Stimulated activated naive B cell treated with anti-CD40 and anti-IgM and Interleukin-4, amounts not matched to agents 10 μg/mL and 1 μg/mL and 100 μg/mL, for 72 hours (primary cell): ENCODE data around the gene PPARG.
"Not testable (repeated sequence)": the region's sequence is repeated elsewhere in the genome, so short reads cannot be mapped to it uniquely, and the experiment has no call there.

Experiments
- ATAC-seq, 2 donors: fragments of 150-1000 bp; cut with Tn5 transposase; replicated peaks; 2 replicates each; pipeline ENCODE4 v1.10.0; 2021; ENCODE audit warnings: moderate library complexity in 1 of 2
- DNase-seq: peaks from one replicate; pipeline ENCODE4 v3.0.0; 2021
- H3K27ac Mint-ChIP-seq: one replicate; pipeline ENCODE4 v1.8.0; 2022; ENCODE audit warnings: mild to moderate bottlenecking, mixed read lengths
- H3K27me3 Mint-ChIP-seq, 2 donors: one replicate each; pipeline ENCODE4 v1.8.0; 2022; ENCODE audit warnings: mixed read lengths in 2 of 2
- H3K36me3 Mint-ChIP-seq, 2 donors: one replicate each; pipeline ENCODE4 v1.8.0; 2022; ENCODE audit warnings: mixed read lengths in 2 of 2, mild to moderate bottlenecking in 1 of 2
- H3K4me1 Mint-ChIP-seq, 2 donors: one replicate each; pipeline ENCODE4 v1.8.0; 2022; ENCODE audit warnings: mixed read lengths in 2 of 2, mild to moderate bottlenecking in 1 of 2
- H3K4me3 Mint-ChIP-seq, 2 donors: one replicate each; pipeline ENCODE4 v1.8.0; 2022; ENCODE audit warnings: mild to moderate bottlenecking in 2 of 2, mixed read lengths in 2 of 2, moderate library complexity in 1 of 2
- H3K9me3 Mint-ChIP-seq, 2 donors: one replicate each; pipeline ENCODE4 v1.8.0; 2022; ENCODE audit warnings: mixed read lengths in 2 of 2, mild to moderate bottlenecking in 1 of 2

The PPARG gene

DNA sequence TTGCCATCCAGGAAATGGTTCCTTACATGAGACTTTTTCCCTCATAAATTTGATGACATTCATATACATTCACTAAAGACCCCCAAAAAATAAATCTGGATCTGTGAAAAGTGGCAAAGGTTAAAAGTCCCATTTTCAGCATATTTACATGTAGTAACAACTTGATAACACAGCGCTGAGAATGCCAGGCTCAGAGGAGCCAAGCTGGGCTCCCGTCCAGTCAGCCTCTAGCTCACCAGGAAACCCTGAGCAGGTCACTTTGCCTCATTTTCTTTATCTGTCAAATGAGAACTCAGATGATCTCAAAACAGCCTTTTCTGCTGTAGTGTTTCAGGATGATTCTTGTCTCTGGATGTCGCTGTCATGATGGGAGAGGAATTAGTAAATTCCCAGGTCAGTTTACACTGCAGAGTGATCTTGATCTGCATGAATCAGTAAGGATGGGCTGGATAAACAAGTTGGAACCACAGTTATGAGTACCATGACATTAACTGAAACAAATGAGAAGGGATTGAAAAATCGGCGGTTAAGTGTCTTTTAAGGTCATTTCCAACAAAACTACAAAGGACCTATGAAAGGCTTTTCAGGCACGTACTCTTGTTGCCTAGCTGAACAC, 82.8 kb downstream of the PPARG start:
- Mint-ChIP-seq H3K9me3 (peaks cover 0 to 2% of the 10 kb centered on the region in 2 donors), H3K27ac (no peak overlapping the region), H3K4me3 (no peak overlapping the region), H3K4me1 (no peaks in the 10 kb centered on the region), H3K36me3 (no peaks in the 10 kb centered on the region), H3K27me3 (peaks cover 26 to 36% of the 10 kb centered on the region in 2 donors)
- ATAC-seq = no peak
- no peak for DNase-seq

DNA sequence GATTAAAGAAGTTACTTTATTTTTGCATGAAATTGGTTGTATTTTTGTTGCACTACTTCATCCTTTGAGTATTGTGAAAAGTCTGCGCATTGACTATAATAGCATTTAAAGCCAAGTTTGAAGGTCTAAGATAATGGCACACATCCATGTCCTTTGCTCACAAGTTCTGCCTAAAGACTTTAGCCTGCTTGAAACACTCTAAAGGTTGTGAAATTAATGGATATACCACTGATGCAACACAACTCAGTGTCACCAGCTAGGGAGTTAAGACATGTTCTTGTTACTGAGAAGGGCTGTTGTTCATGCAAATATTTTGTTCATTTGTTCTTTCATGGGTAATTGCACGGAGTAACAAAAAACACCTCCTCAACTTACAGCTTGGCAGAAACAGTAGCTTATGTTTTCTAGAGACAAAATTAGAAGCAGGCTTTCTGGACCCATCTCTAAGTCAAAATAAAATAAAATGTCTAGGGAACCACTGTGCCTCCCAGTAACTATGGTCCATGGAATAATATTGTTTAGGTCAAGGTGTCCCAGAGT, 83.9 kb downstream of the PPARG start:
- no peaks in the 10 kb centered on the region for H3K4me1 Mint-ChIP-seq
- ATAC-seq = no peak
- H3K27me3 Mint-ChIP-seq = peaks cover 26 to 42% of the 10 kb centered on the region in 2 donors
- H3K27ac Mint-ChIP-seq = no peak overlapping the region
- no peak for DNase-seq
- H3K9me3 Mint-ChIP-seq = no peaks in the 10 kb centered on the region
- H3K4me3 Mint-ChIP-seq = no peak overlapping the region
- no peaks in the 10 kb centered on the region for H3K36me3 Mint-ChIP-seq

DNA sequence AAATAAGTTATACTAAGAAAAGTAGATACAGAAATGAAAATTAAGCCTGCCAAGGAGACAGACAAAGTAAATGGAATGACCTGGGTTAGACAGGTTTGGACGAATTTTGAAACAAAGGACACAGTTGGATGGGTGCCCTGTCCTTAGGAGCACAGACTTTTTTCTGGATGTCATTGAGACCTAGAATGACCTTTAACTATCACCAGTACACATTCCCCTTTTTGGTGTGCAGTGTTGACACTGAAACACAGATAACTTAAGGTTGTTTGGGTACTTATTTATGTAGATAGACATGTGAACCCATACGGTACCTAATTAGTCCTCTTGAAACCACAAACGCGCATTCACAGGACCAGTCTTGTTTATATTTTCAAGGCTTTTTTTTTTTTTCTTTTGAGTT, 86.7 kb downstream of the PPARG start:
- H3K27me3 Mint-ChIP-seq = peaks cover 17 to 33% of the 10 kb centered on the region in 2 donors
- H3K36me3 Mint-ChIP-seq = no peaks in the 10 kb centered on the region
- H3K9me3 Mint-ChIP-seq = peaks cover 0 to 2% of the 10 kb centered on the region in 2 donors
- H3K4me1 Mint-ChIP-seq = peaks cover 4 to 11% of the 10 kb centered on the region in 2 donors
- DNase-seq (no peak), ATAC-seq (no peak)
- no peak overlapping the region for H3K27ac Mint-ChIP-seq
- no peak overlapping the region for H3K4me3 Mint-ChIP-seq

DNA sequence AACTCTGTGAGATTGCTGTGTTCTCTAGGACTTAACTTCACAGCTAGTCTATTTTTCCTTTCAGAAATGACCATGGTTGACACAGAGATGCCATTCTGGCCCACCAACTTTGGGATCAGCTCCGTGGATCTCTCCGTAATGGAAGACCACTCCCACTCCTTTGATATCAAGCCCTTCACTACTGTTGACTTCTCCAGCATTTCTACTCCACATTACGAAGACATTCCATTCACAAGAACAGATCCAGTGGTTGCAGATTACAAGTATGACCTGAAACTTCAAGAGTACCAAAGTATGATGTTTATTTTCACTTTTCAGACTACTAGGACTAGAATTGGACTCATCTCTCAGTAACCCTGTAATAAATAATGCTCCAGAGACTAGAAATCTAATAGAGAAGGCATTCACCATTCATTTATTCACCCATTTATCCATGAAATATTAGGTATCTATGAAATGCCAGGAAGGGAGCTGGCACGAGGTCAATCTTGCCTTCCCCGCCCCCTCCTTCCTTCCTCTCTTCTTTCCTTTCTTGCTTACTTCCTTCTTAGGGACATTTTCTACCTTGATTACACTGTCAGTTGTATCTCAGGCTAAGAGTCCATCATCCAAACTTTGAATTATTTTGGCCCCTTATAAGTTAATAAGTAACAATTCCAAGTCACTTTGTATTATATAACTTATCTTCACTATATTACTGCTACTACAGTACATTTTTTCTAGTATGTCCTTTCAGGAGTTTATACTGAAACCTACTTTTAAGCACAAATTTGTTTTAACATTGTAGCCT, 91.0 kb downstream of the PPARG start:
- no peak overlapping the region for H3K4me3 Mint-ChIP-seq
- H3K36me3 Mint-ChIP-seq = no peaks in the 10 kb centered on the region
- peaks cover 0 to 2% of the 10 kb centered on the region in 2 donors for H3K9me3 Mint-ChIP-seq
- peaks cover 9 to 16% of the 10 kb centered on the region in 2 donors for H3K27me3 Mint-ChIP-seq
- DNase-seq = no peak
- no peak overlapping the region for H3K27ac Mint-ChIP-seq
- ATAC-seq = no peak
- peaks cover 4 to 11% of the 10 kb centered on the region in 2 donors for H3K4me1 Mint-ChIP-seq

DNA sequence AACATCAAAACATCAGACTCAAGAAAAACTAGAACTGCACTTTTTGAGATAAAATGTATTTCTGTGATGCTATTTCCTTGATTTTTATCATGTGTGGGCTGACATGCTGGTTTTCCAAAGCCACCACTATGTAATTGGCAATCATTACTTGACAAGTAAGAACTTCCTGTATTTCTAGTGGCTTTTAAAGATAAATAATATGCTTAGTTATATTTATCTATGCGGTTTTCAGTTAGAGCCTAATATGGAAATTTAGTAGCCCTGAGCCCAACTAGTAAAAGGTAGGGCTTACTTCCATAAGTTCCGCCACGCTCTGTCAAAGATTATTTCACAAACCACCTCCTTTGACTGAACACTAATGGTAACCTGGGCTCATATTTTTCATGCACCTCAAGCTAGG, 91.6 kb downstream of the PPARG start:
- no peaks in the 10 kb centered on the region for H3K36me3 Mint-ChIP-seq
- DNase-seq (no peak), ATAC-seq (no peak)
- no peak overlapping the region for H3K27ac Mint-ChIP-seq
- H3K4me3 Mint-ChIP-seq = no peak overlapping the region
- peaks cover 0 to 2% of the 10 kb centered on the region in 2 donors for H3K9me3 Mint-ChIP-seq
- H3K27me3 Mint-ChIP-seq = peaks cover 5 to 17% of the 10 kb centered on the region in 2 donors
- peaks cover 4 to 11% of the 10 kb centered on the region in 2 donors for H3K4me1 Mint-ChIP-seq

DNA sequence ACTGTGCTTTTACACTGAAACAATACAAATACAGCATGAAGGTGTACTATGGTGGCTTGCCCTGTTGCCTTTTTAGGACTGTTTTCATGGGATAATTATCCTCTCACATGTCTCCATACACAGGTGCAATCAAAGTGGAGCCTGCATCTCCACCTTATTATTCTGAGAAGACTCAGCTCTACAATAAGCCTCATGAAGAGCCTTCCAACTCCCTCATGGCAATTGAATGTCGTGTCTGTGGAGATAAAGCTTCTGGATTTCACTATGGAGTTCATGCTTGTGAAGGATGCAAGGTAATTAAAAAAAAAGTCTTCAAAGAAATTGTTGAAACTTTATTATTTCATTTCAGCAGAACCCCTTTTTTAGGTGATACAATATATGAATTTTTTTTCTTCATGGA, 92.3 kb downstream of the PPARG start:
- H3K36me3 Mint-ChIP-seq = no peaks in the 10 kb centered on the region
- DNase-seq (no peak), ATAC-seq (no peak)
- H3K27ac Mint-ChIP-seq = no peak overlapping the region
- H3K27me3 Mint-ChIP-seq = peaks cover 5 to 21% of the 10 kb centered on the region in 2 donors
- peaks cover 0 to 2% of the 10 kb centered on the region in 2 donors for H3K9me3 Mint-ChIP-seq
- H3K4me1 Mint-ChIP-seq = peaks cover 4 to 11% of the 10 kb centered on the region in 2 donors
- H3K4me3 Mint-ChIP-seq = no peak overlapping the region

DNA sequence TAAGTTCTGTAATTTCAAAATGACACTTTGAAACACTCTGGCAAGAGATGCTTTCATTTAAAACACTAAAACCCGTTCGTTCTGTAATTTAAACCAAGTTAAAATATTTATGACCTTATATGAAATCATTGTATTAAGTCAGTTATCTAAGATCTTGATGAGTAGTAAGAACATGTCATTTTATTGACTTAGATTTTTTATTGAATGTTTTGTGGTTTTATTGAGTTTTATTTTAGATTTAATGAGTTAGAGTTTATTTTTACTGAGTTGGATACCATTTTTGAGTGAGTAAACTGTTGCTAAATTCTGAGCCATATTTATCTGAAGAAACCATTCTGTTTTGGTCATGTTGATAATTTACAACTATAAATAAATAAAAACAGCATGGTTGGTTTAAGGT, 94.3 kb downstream of the PPARG start:
- Mint-ChIP-seq H3K27me3 (peaks cover 13 to 30% of the 10 kb centered on the region in 2 donors), H3K4me1 (peaks cover 6 to 14% of the 10 kb centered on the region in 2 donors), H3K4me3 (no peak overlapping the region), H3K9me3 (peaks cover 0 to 6% of the 10 kb centered on the region in 2 donors), H3K27ac (no peak overlapping the region), H3K36me3 (no peaks in the 10 kb centered on the region)
- DNase-seq = no peak
- no peak for ATAC-seq

DNA sequence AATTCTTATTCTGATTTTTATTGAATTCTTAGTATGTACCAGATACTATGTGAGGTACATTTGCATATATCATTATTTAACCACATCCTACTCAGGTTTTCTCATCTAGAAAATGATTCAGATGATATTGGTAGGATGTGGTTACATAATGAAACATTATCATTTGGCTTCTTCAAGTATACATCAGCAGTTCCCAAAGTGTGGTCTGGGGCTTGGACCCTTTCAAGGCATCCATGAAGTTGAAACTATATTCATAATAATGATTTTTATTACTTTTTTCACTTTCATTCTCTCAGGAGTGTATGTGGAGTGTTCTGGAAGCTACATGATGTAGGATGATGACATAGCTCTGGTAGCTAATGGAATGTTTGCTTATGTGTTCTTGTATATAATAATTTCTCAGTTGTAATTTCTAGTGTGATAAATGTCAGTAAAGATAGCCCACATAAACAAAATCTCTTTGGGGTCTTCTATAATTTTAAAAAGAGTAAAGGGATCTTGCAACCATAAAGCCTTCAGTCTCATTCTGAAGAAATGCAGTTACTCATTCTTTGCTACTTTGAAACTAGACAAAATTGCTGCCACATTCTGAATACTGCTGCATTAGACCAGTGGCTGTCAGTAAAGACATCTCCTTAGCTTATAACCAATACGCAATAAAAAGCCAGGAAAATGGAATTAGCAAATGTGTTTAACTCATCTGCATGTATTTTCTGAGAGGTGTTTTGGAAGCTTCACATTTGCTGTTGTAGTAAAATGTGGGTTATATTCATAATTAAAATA, 95.8 kb downstream of the PPARG start:
- peaks cover under 1 to 6% of the 10 kb centered on the region in 2 donors for H3K36me3 Mint-ChIP-seq
- peaks cover 19 to 41% of the 10 kb centered on the region in 2 donors for H3K27me3 Mint-ChIP-seq
- H3K4me3 Mint-ChIP-seq = no peak overlapping the region
- peaks cover 4 to 13% of the 10 kb centered on the region in 2 donors for H3K4me1 Mint-ChIP-seq
- no peak overlapping the region for H3K27ac Mint-ChIP-seq
- ATAC-seq (no peak), DNase-seq (no peak)
- peaks cover 0 to 5% of the 10 kb centered on the region in 2 donors for H3K9me3 Mint-ChIP-seq

DNA sequence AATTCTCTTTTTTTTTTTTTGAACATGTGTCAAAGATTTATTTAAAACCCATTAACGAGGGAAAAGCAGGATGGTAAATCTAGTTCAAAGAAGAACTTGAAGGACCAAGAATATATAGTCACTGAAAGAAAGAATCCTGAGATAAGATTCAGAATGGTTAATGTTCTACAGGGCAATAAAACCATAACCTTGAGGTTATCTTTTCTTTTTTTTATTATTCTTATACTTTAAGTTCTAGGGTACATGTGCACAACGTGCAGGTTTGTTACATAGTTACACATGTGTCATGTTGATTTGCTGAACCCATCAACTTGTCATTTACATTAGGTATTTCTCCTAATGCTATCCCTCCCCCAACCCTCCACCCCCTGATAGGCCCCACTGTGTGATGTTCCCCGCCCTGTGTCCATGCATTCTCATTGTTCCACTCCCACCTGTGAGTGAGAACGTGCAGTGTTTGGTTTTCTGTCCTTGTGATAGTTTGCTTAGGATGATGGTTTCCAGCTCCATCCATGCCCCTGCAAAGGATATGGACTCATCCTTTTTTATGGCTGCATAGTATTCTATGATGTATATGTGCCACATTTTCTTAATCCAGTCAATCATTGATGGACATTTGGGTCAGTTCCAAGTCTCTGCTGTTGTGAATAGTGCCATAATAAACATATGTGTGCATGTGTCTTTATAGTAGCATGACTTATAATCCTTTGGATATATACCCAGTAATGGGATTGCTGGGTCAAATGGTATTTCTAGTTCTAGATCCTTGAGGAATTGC, 97.8 kb downstream of the PPARG start:
- not testable (repeated sequence) for H3K4me3 Mint-ChIP-seq, H3K4me1 Mint-ChIP-seq, H3K9me3 Mint-ChIP-seq, DNase-seq, ATAC-seq, H3K36me3 Mint-ChIP-seq, H3K27ac Mint-ChIP-seq
- H3K27me3 Mint-ChIP-seq = peaks cover 27 to 49% of the 10 kb centered on the region in 2 donors

DNA sequence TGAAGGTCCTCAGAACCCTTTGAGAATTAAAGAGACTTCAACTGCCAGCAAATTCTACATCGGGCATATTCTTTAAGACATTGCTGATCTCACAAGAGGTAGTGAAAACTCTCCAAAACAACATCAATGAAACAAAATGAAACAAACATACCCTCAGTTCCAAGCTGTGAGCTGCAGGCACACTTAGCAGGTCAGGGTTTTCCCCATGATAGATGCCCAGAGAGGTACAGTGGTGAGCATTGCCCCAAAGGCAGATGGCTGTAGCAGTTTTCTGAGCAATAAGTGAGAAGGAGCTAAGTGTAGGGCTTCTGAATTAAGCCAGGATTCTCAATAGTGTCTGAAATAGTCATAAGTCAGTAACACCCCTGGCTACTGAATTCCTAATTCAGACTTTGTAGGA, 99.3 kb downstream of the PPARG start:
- Mint-ChIP-seq H3K36me3 (peaks cover 1 to 7% of the 10 kb centered on the region in 2 donors), H3K9me3 (peaks cover 0 to 4% of the 10 kb centered on the region in 2 donors), H3K4me3 (no peak overlapping the region), H3K4me1 (peaks cover 2 to 5% of the 10 kb centered on the region in 2 donors), H3K27me3 (peaks cover 27 to 49% of the 10 kb centered on the region in 2 donors), H3K27ac (peak overlapping the region; percentile 49)
- no peak for DNase-seq
- ATAC-seq = peak; percentile 38 to 48

DNA sequence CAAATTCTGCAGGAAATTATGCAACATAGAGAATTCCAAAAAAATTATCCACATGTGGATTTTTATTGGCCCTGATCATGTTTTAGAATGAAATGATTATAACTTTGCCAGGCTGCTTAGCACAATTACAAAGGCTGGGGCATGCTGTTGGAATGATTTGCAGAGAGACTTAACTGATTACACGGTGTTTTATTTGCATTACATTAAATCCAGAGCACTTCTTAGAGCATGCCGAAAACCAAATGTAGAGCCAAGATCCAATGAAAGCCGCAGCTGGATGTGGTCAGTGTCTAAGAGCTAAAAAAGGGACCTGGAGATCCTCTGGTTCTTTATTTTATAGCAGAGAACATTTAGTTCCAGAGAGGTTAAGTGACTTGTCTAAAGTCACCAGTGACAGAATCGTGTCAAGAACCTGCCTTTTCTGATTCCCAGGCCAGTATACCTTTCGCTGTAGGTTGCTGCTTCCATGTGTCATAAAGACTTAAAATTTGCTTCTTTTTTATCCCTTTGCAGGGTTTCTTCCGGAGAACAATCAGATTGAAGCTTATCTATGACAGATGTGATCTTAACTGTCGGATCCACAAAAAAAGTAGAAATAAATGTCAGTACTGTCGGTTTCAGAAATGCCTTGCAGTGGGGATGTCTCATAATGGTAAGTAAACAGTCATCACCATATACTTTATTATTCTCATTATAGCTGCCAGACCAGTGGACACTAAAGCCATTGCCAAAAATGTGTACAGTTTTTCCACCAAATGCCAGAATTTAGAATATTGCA, 103.4 kb downstream of the PPARG start:
- peaks cover 1 to 7% of the 10 kb centered on the region in 2 donors for H3K36me3 Mint-ChIP-seq
- ATAC-seq (no peak), DNase-seq (no peak)
- no peak overlapping the region for H3K27ac Mint-ChIP-seq
- H3K9me3 Mint-ChIP-seq = no peaks in the 10 kb centered on the region
- peaks cover 2 to 5% of the 10 kb centered on the region in 2 donors for H3K4me1 Mint-ChIP-seq
- H3K27me3 Mint-ChIP-seq = peaks cover 15 to 29% of the 10 kb centered on the region in 2 donors
- H3K4me3 Mint-ChIP-seq = no peak overlapping the region

DNA sequence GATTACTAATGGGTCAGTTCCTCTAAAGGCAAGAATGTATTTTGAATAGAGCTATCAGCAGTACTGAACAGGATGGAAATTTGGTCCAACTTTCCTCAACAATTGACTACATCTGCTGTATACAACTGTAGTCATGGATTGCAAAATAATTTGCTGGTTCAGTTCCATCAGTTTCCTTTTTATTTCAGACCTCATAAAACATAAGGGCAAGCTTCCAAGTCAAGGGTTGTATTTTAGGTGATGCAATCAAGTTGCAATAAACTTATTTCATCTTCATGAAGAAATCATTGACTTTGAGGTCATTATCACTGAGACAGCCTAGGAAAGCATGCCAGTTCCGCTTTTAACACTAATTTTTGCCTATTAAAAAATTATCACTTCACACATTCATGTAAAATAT, 105.0 kb downstream of the PPARG start:
- ATAC-seq (no peak), DNase-seq (no peak)
- peaks cover 1 to 7% of the 10 kb centered on the region in 2 donors for H3K36me3 Mint-ChIP-seq
- no peak overlapping the region for H3K4me3 Mint-ChIP-seq
- peaks cover 14 to 24% of the 10 kb centered on the region in 2 donors for H3K27me3 Mint-ChIP-seq
- no peak overlapping the region for H3K27ac Mint-ChIP-seq
- H3K9me3 Mint-ChIP-seq = no peaks in the 10 kb centered on the region
- no peaks in the 10 kb centered on the region for H3K4me1 Mint-ChIP-seq
